ENCODE measurements around the gene SLC35B1. TPM values are rescaled to one million over a fixed set of nuclear protein-coding genes. Genes with fewer than 3 reads are reported as not detected.

The SLC35B1 gene
- total and polyA plus RNA-seq, 10 of the 15 experiments (the other 5 are each of a cell fraction or from before 2014, with no cell fraction given) = 40.0 to 113 (median 51.6) TPM

- intact Hi-C loops (cut with micrococcal nuclease; ENCODE audit: unreplicated experiment) = no loop called here
Measured at GRCh38 chr17:49717371-49717861, 9.7 kb upstream of the SLC35B1 start.

More at GRCh38 chr17:49717371-49717861, 9.7 kb upstream of the SLC35B1 start:
- ATAC-seq (no peak), FAIRE-seq (no peak), DNase-seq (ENCODE audit: low read depth, low spot score) (no peak)
- Histone ChIP-seq H3K9me3 (replicated peaks; ENCODE audit: control insufficient read depth, insufficient read depth, low read length) (no peaks in the 10 kb centered on the region), H4K20me1 (ENCODE audit: control insufficient read depth, insufficient read depth) (no peaks in the 10 kb centered on the region; the same call in 1 of the 2 replicates), H3K27me3 (replicated peaks in 1 of 2; ENCODE audit: control insufficient read depth in 2 of 2, insufficient read depth in 2 of 2, low read length in 1 of 2) (no peaks in the 10 kb centered on the region), H3K27ac (ENCODE audit: control insufficient read depth, insufficient read depth) (no peak overlapping the region), H3K4me3 (no peak overlapping the region), H3K79me2 (ENCODE audit: control insufficient read depth, insufficient read depth, low read length) (no peaks in the 10 kb centered on the region), H3K36me3 (ENCODE audit: control insufficient read depth in 2 of 2, insufficient read depth in 2 of 2, low read length in 1 of 2) (peaks cover 21 to 37% of the 10 kb centered on the region in 2 experiments), H3K4me1 (ENCODE audit: control insufficient read depth, insufficient read depth, low read length) (no peaks in the 10 kb centered on the region), H3K4me2 (ENCODE audit: control insufficient read depth, insufficient read depth) (no peak overlapping the region), H3K9ac (ENCODE audit: control insufficient read depth, insufficient read depth, low read length) (no peak overlapping the region), H2AFZ (ENCODE audit: control insufficient read depth, low read depth, low read length) (no peak overlapping the region)
- ChIA-PET SMC1A (ENCODE audit: uncharacterized antibody, unreplicated experiment) (interaction anchor here (1.3 kb wide), 1 partner anchor 8 kb away, joined by 4 read pairs; no protein-coding TSS in a partner anchor), CTCF (interaction anchor here (2.5 kb wide), 1 partner anchor 9 kb away, joined by 8 read pairs; the partner anchor contains the start of gene SLC35B1), RAD21 (ENCODE audit: unreplicated experiment) (no interaction called here), POLR2A (no interaction called here)
- in situ Hi-C loops (cut with MboI) = no loop called here
- BruUV-seq (replicated peaks) = no TSS peak
- 90% methylated on average over 10 of the region's 10 CpGs for WGBS (ENCODE audit: insufficient coverage, insufficient replicate concordance, low lambda C conversion rate, missing lambda C conversion rate)
- TF ChIP-seq MTA2 (IDR thresholded peaks at IDR 0.05; ENCODE audit: low read depth) (no peak), SREBF1 (IDR thresholded peaks at IDR 0.05; ENCODE audit: low read length) (no peak), NKRF (conservative IDR thresholded peaks at IDR 0.05) (no peak), CBFB (IDR thresholded peaks at IDR 0.05; ENCODE audit: low read depth) (no peak), NR2C1 (IDR thresholded peaks at IDR 0.05) (no peak), E2F8 (IDR thresholded peaks at IDR 0.05; ENCODE audit: low read depth, partially characterized antibody) (no peak), SIN3A (IDR thresholded peaks at IDR 0.05; ENCODE audit: low read depth, low read length) (no peak), MYB (IDR thresholded peaks at IDR 0.05; ENCODE audit: borderline replicate concordance, low read depth, low read length) (no peak), FOXM1 (IDR thresholded peaks at IDR 0.05; ENCODE audit: low read depth, low read length) (no peak), GATAD2B (conservative IDR thresholded peaks at IDR 0.05; ENCODE audit: low read depth) (no peak), ZNF207 (IDR thresholded peaks at IDR 0.05; ENCODE audit: borderline replicate concordance) (no peak), CHD4 (IDR thresholded peaks at IDR 0.05) (no peak), ZBED1 (IDR thresholded peaks at IDR 0.05; ENCODE audit: borderline replicate concordance) (no peak), YY1 (IDR thresholded peaks at IDR 0.05; ENCODE audit: low read depth, low read length) (no peak), RCOR1 (conservative IDR thresholded peaks at IDR 0.05; ENCODE audit: low read depth, low read length) (no peak)
